Measurements from ENCODE around the gene SLC25A39. TPM values are rescaled to one million over a fixed set of nuclear protein-coding genes. Genes with fewer than 3 reads are reported as not detected.

Gene SLC25A39
- total and polyA plus RNA-seq, 2 of the 4 experiments (the other 2 are of a cell fraction), result 49.1 to 99.7 TPM

DNA sequence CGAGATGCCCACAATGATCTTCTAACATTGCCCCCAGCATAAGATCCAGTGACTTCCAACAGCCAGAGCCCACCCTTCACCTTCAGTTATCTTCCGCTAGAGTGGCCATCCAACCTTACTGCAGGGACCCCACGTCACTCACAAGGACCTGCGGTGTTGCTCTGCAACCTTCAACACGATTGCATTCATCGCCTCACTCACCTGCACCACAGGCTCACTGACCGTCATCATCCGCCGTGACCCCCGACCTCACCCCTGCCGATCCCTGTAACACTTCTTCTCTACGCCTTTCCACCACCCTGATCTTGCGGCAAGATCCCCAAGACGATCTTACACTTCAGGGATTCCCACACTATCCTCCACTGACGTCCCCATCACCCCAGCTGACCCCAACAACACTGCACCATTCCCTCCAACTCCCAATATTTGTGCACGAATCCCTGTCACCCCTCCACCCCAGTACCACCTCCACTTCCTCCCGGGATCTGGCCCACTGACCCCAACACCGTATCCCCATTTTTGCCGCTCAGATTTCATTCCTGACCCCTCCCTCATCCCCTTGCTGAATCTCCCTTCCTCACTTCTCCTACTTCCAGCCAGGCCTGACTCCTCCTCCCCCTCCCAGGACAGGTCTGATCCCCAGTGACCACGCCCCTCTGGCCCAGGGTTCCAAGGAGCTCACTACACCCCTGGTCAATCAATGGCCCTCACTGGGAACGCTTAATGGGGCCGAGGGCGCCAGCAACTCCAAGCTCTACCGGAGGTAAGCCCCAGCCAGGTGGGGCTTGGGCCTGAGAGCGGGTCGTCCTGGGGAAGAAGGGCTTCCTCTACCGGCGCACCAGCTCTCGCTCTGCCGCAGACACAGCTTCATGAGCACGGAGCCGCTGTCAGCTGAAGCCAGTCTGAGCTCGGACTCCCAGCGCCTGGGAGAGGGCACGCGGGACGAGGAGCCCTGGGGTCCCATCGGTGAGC lies 8.6 kb downstream of the SLC25A39 start:
- Histone ChIP-seq H4K8ac (ENCODE audit: low read depth in 2 of 2, low read length in 2 of 2) (no peak overlapping the region), H3K9ac (ENCODE audit: low read depth, low read length) (no peak overlapping the region), H3K9me1 (ENCODE audit: insufficient read depth, low read length) (no peaks in the 10 kb centered on the region; the same call in 1 of the 2 replicates), H4K91ac (ENCODE audit: insufficient read depth, low read depth, low read length) (no peak overlapping the region), H2BK120ac (ENCODE audit: low read depth, low read length) (no peak overlapping the region), H3K27me3 (ENCODE audit: control insufficient read depth, insufficient read depth, low read length) (peaks cover 53% of the 10 kb centered on the region), H3K79me1 (ENCODE audit: low read depth in 1 of 2, low read length in 2 of 2) (no peaks in the 10 kb centered on the region), H2BK15ac (ENCODE audit: low read depth, low read length) (no peak overlapping the region), H3K9me3 (ENCODE audit: control insufficient read depth, insufficient read depth, low read length) (peaks cover 5% of the 10 kb centered on the region), H3K4me2 (ENCODE audit: low read depth, low read length) (no peak overlapping the region; the same call in 1 of the 2 replicates), H3K4me3 (ENCODE audit: insufficient read depth, low read depth, low read length) (no peak overlapping the region), H2AK5ac (ENCODE audit: low read depth, low read length) (no peak overlapping the region), H2AK9ac (replicated peaks; ENCODE audit: low read depth, low read length, poor library complexity) (no peak overlapping the region), H3K4ac (ENCODE audit: low read depth, low read length) (no peak overlapping the region), H4K5ac (ENCODE audit: low read depth, low read length) (no peak overlapping the region), H3K27ac (ENCODE audit: insufficient read depth, low read length) (no peak overlapping the region), H3K18ac (ENCODE audit: low read depth, low read length) (no peak overlapping the region), H4K20me1 (ENCODE audit: insufficient read depth, low read length) (peaks cover 4% of the 10 kb centered on the region; the same call in 1 of the 2 replicates), H3K23ac (ENCODE audit: low read depth, low read length) (no peak overlapping the region), H2BK20ac (ENCODE audit: low read depth, low read length) (no peak overlapping the region), H2BK5ac (ENCODE audit: low read depth, low read length, poor library complexity, severe bottlenecking) (no peak overlapping the region), H3K14ac (replicated peaks; ENCODE audit: low read depth, low read length) (no peak overlapping the region), H2AFZ (replicated peaks; ENCODE audit: low read length, poor library complexity) (peak overlapping the region; percentile 23), H3K4me1 (ENCODE audit: control insufficient read depth, insufficient read depth, low read length) (peaks cover 4% of the 10 kb centered on the region; the same call in 1 of the 2 replicates), H3K36me3 (ENCODE audit: control insufficient read depth, insufficient read depth, low read length) (peaks cover 12% of the 10 kb centered on the region), H3K56ac (ENCODE audit: extremely low read depth, insufficient read depth, low read length) (no peak overlapping the region)
- in situ Hi-C loops (cut with MboI; ENCODE audit: low sequenced_read_pairs), result no loop called here
- dilution Hi-C loops (cut with HindIII; ENCODE audit: low sequenced_read_pairs, unreplicated experiment), result no loop called here
- TF ChIP-seq, protein P1, sequence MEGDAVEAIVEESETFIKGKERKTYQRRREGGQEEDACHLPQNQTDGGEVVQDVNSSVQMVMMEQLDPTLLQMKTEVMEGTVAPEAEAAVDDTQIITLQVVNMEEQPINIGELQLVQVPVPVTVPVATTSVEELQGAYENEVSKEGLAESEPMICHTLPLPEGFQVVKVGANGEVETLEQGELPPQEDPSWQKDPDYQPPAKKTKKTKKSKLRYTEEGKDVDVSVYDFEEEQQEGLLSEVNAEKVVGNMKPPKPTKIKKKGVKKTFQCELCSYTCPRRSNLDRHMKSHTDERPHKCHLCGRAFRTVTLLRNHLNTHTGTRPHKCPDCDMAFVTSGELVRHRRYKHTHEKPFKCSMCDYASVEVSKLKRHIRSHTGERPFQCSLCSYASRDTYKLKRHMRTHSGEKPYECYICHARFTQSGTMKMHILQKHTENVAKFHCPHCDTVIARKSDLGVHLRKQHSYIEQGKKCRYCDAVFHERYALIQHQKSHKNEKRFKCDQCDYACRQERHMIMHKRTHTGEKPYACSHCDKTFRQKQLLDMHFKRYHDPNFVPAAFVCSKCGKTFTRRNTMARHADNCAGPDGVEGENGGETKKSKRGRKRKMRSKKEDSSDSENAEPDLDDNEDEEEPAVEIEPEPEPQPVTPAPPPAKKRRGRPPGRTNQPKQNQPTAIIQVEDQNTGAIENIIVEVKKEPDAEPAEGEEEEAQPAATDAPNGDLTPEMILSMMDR (conservative IDR thresholded peaks at IDR 0.05; ENCODE audit: low read depth, low read length), result no peak
- TF ChIP-seq POLR2A (IDR thresholded peaks at IDR 0.05; ENCODE audit: low read depth, low read length) (no peak), SMC3 (IDR thresholded peaks at IDR 0.05; ENCODE audit: low read depth, low read length) (no peak), MAZ (IDR thresholded peaks at IDR 0.05; ENCODE audit: borderline replicate concordance, low read depth, low read length) (no peak), RFX5 (IDR thresholded peaks at IDR 0.05; ENCODE audit: low read depth, low read length) (no peak), CHD1 (IDR thresholded peaks at IDR 0.05; ENCODE audit: low read depth, low read length) (no peak), CEBPB (IDR thresholded peaks at IDR 0.05; ENCODE audit: low read depth, low read length) (no peak), MAFK (IDR thresholded peaks at IDR 0.05; ENCODE audit: low read depth, low read length) (no peak), NFE2L2 (IDR thresholded peaks at IDR 0.05; ENCODE audit: low read depth, low read length) (no peak), FOS (IDR thresholded peaks at IDR 0.05; ENCODE audit: low read depth, low read length) (no peak), ELK1 (IDR thresholded peaks at IDR 0.05; ENCODE audit: borderline replicate concordance, low read depth, low read length) (no peak), USF2 (IDR thresholded peaks at IDR 0.05; ENCODE audit: low read depth, low read length) (no peak)
- ATAC-seq (ENCODE audit: low read depth) (no peak), DNase-seq (no peak)
- ChIA-PET POLR2A (ENCODE audit: unreplicated experiment) (interaction anchor here (0.6 kb wide), 2 partner anchors 11 to 98 kb away, joined by 3 to 8 read pairs; no protein-coding TSS in a partner anchor), CTCF (no interaction called here)
- intact Hi-C loops (cut with micrococcal nuclease), result no loop called here
- BruUV-seq (replicated peaks), result no TSS peak
- WGBS, 2 experiments (ENCODE audit: extremely low coverage in 2 of 2, insufficient read length in 1 of 2), result 9% methylated on average over 20 of the region's 38 CpGs; no CpG with 5 or more reads in 1 of the 2 experiments

Measured in IMR-90 (cell line).